Activated CD8-positive, alpha-beta T cell treated with anti-CD3 and anti-CD28 coated beads, Interleukin-2, amount 10 ng/mL, durations not matched to agents 7 days and 5 days (primary cell): ENCODE data around the gene RBPJL. TPM values are rescaled to one million over a fixed set of nuclear protein-coding genes. Genes with fewer than 3 reads are reported as not detected.

Source experiments
- ATAC-seq: fragments of 150-1000 bp; cut with Tn5 transposase; one replicate; pipeline ENCODE4 v1.10.0; 2021; ENCODE audit warnings: moderate library complexity
- CTCF ChIA-PET: fragments of 350-600 bp; sonication (Branson Sonifier 250); formaldehyde crosslinking; loops from one replicate; lab custom pipeline; 2021; ENCODE audit warnings: antibody characterized with exemption; lab: Charles Lee
- POLR2A ChIA-PET: fragments of 350-600 bp; sonication (Branson Sonifier 250); formaldehyde crosslinking; loops from one replicate; lab custom pipeline; 2021; ENCODE audit warnings: antibody characterized with exemption; lab: Charles Lee
- DNase-seq: peaks from one replicate; pipeline ENCODE4 v3.0.0-alpha.2; 2020
- H3K27ac Mint-ChIP-seq: one replicate; pipeline ENCODE4 v1.8.0; 2021; ENCODE audit warnings: mild to moderate bottlenecking, mixed read lengths
- H3K27me3 Mint-ChIP-seq: one replicate; pipeline ENCODE4 v1.8.0; 2021; ENCODE audit warnings: low read depth, mixed read lengths
- H3K36me3 Mint-ChIP-seq: one replicate; pipeline ENCODE4 v1.8.0; 2021; ENCODE audit warnings: low read depth, mixed read lengths
- H3K4me1 Mint-ChIP-seq: one replicate; pipeline ENCODE4 v1.8.0; 2021; ENCODE audit warnings: low read depth, mixed read lengths
- H3K4me3 Mint-ChIP-seq: one replicate; pipeline ENCODE4 v1.8.0; 2021; ENCODE audit warnings: mild to moderate bottlenecking, mixed read lengths
- H3K9me3 Mint-ChIP-seq: one replicate; pipeline ENCODE4 v1.8.0; 2022; ENCODE audit warnings: mixed read lengths; ENCODE audit not compliant: insufficient read depth
- total RNA-seq, 2 experiments: library from RNA; stranded (reverse); gene quantifications; one replicate each; pipeline ENCODE4 v1.2.3, GENCODE V29; 2021

The RBPJL gene
- total RNA-seq, 2 experiments from 2014 or later: not detected

DNA sequence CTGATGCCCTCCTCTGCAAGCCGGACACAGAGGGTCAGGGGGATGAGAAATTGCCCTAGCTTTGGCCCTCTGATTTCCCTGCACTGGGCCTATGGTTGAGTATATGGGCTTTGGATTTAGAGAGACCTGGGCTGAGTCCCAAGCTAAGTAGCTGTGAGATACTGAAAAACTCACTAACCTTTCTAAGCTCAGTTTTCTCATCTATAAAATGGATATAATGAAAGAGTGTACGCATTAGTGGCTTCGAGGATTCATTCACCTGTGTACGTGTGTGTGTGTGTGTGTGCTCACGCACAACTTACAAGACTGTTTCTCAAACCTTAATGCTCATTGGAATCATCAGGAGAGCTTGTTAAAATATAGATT is 12.7 kb upstream of the RBPJL start:
- ChIA-PET POLR2A (interaction anchor here (0.8 to 1.1 kb wide), 3 partner anchors 25 to 77 kb away, joined by 3 to 5 read pairs (median 3); partner anchors contain the start of gene SYS1), CTCF (interaction anchor here (0.8 to 6.1 kb wide), 68 partner anchors 9 to 996 kb away, joined by 3 to 131 read pairs (median 5); partner anchors contain the start of genes KCNS1, MATN4, RBPJL and SDC4)
- peak overlapping the region; percentile 65 for H3K4me3 Mint-ChIP-seq
- DNase-seq (no peak), ATAC-seq (no peak)
- H3K4me1 Mint-ChIP-seq: peaks cover 11% of the 10 kb centered on the region
- peaks cover 27% of the 10 kb centered on the region for H3K27me3 Mint-ChIP-seq
- no peaks in the 10 kb centered on the region for H3K9me3 Mint-ChIP-seq
- H3K27ac Mint-ChIP-seq: no peak overlapping the region
- H3K36me3 Mint-ChIP-seq: no peaks in the 10 kb centered on the region

DNA sequence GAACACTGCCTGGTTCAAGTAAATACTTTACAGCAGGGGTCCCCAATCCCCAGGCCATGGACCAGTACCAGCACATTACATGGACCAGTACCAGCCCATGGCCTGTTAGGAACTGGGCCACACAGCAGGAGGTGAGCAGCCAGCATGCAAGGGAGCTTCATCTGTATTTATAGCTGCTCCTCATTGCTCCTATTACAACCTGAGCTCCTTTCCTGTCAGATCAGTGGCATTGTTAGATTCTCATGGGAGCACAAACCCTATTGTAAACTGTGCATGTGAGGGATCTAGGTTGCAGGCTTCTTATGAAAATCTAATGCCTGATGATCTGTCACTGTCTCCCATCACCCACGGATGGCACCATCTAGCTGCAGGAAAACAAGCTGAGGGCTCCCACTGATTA is 12.0 kb upstream of the RBPJL start:
- Mint-ChIP-seq H3K4me1 (peaks cover 11% of the 10 kb centered on the region), H3K36me3 (no peaks in the 10 kb centered on the region), H3K27me3 (peaks cover 27% of the 10 kb centered on the region), H3K4me3 (no peak overlapping the region), H3K27ac (no peak overlapping the region), H3K9me3 (no peaks in the 10 kb centered on the region)
- ChIA-PET CTCF (interaction anchor here (0.9 to 6.1 kb wide), 47 partner anchors 8 to 995 kb away, joined by 3 to 131 read pairs (median 6); partner anchors contain the start of genes KCNS1, MATN4, RBPJL and SDC4), POLR2A (interaction anchor here (0.8 to 1.1 kb wide), 2 partner anchors 24 to 68 kb away, joined by 3 to 5 read pairs; partner anchors contain the start of gene SYS1)
- no peak for DNase-seq
- no peak for ATAC-seq

DNA sequence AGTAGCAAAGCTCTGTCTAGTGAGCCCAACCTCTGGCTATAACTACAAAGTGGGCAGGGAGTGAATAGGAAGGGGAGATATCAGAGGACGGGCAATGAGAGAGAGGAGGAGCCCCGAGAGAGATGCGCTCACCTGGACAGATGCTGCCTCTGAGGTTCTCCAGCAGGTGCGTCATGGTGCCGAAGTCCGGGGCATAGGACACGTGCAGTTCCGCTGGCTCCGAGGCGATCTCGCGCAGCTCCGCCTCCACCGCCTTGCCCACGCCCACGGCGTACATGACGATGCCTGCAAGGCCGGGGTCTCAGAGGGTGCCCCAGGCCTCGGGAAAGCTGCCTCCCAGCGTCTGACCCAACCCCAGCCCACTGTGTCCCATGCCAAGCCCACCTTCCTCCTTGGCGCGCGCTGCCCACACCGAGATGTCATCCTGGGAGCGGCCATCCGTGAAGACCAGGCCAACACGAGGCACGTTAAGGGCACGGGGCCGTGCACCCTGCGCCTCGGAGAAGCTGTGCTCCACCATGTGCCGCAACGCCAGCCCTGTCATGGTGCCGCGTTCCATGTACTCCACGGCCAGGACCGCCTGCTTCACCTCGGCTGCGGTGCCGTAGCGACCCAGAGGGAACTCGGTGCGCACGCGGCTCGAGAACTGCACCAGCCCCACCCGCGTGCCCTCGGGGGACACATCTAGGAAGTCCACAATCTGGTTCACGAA is 8.7 kb upstream of the RBPJL start:
- POLR2A ChIA-PET: no interaction called here
- Mint-ChIP-seq H3K27ac (no peak overlapping the region), H3K9me3 (no peaks in the 10 kb centered on the region), H3K4me3 (no peak overlapping the region), H3K36me3 (no peaks in the 10 kb centered on the region), H3K4me1 (peaks cover 17% of the 10 kb centered on the region), H3K27me3 (peaks cover 14% of the 10 kb centered on the region)
- CTCF ChIA-PET: interaction anchor here (0.8 to 1.9 kb wide), 5 partner anchors 9 to 473 kb away, joined by 3 to 7 read pairs (median 3); partner anchors contain the start of genes RBPJL and SYS1
- ATAC-seq: no peak
- no peak for DNase-seq

DNA sequence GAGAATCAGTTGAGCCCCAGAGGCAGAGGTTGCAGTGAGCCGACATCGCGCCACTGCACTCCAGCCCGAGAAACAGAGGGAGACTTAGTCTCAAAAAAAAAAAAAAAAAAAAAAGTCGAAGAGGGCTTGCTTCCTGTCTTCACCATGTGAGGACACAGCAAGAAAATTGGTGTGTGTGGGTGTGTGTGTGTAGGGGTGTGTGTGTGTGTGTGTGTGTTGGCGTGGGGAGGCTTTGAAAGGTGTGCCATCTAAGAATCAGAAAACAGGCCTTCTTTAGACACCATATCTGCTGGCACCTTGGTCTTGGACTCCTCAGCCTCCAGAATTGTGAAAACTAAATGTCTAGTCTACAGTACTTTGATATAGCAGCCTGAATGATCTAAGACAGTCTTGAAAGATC is 6.9 kb upstream of the RBPJL start:
- no peaks in the 10 kb centered on the region for H3K36me3 Mint-ChIP-seq
- no peaks in the 10 kb centered on the region for H3K9me3 Mint-ChIP-seq
- H3K27ac Mint-ChIP-seq: no peak overlapping the region
- POLR2A ChIA-PET: no interaction called here
- no peak for ATAC-seq
- H3K4me3 Mint-ChIP-seq: no peak overlapping the region
- H3K27me3 Mint-ChIP-seq: peaks cover 16% of the 10 kb centered on the region
- CTCF ChIA-PET: interaction anchor here (1.7 to 6.4 kb wide), 2 partner anchors 8 to 19 kb away, joined by 8 to 131 read pairs; no protein-coding TSS in a partner anchor
- no peak for DNase-seq
- peaks cover 18% of the 10 kb centered on the region for H3K4me1 Mint-ChIP-seq

DNA sequence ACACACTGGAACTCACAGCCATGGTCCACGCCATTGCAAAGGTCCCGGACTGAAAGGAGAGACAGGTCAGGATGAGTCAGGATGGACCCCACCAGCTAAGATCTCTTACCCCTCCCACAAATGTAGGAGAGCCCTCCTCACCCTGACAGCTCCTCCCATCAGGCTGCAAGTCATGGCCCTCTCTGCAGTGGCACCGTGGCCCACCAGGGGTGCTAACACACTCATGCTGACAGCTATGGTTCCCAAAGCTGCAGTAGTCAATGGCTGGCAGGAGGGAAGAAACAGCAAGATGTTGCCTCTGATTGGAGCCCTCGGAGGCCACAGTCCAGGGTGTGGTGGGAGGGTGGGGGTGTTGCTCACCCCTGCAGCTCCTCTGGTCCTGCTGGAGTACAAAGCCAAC is 5.7 kb upstream of the RBPJL start:
- H3K27me3 Mint-ChIP-seq: peaks cover 17% of the 10 kb centered on the region
- peak; percentile 91 for ATAC-seq

DNA sequence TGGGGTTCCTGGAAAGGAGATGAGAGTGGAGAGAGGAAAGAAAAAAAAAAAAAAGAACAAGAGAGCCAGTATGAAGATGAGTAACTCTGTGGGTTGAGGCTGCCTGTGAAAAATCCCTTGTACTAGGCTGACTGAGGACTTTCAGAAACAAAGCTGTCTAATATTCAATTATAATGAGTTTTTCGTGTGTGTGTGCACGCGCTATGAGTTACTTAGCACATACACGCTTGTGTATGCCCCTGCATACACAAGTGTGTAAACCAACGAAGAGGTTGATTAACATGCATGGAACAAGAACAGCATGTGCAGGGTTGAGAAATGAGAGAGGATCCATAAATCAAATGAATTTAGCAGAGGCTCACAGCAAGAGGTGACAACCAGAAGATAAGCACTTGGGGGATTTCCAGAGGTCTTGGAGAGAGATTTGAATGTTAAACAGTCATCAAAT is 4.8 kb upstream of the RBPJL start:
- Mint-ChIP-seq H3K4me3 (no peak overlapping the region), H3K4me1 (peaks cover 15% of the 10 kb centered on the region), H3K36me3 (no peaks in the 10 kb centered on the region), H3K27me3 (peaks cover 17% of the 10 kb centered on the region), H3K9me3 (no peaks in the 10 kb centered on the region), H3K27ac (no peak overlapping the region)
- ATAC-seq (no peak), DNase-seq (no peak)
- POLR2A ChIA-PET: interaction anchor here (1.6 kb wide), 1 partner anchor 11 kb away, joined by 3 read pairs; no protein-coding TSS in a partner anchor
- CTCF ChIA-PET: interaction anchor here (0.7 to 6.4 kb wide), 10 partner anchors 10 to 469 kb away, joined by 3 to 131 read pairs (median 3); partner anchors contain the start of gene SYS1

More for the DNA sequence above, 5.7 kb upstream of the RBPJL start:
- DNase-seq: peak; percentile 59
- Mint-ChIP-seq H3K4me1 (peaks cover 18% of the 10 kb centered on the region), H3K36me3 (no peaks in the 10 kb centered on the region), H3K27ac (no peak overlapping the region), H3K9me3 (no peaks in the 10 kb centered on the region), H3K4me3 (no peak overlapping the region)
- CTCF ChIA-PET: interaction anchor here (0.7 to 6.4 kb wide), 11 partner anchors 9 to 770 kb away, joined by 3 to 131 read pairs (median 3); partner anchors contain the start of gene SYS1
- POLR2A ChIA-PET: interaction anchor here (0.6 to 1.6 kb wide), 2 partner anchors 10 to 1847 kb away, joined by 3 read pairs; no protein-coding TSS in a partner anchor

DNA sequence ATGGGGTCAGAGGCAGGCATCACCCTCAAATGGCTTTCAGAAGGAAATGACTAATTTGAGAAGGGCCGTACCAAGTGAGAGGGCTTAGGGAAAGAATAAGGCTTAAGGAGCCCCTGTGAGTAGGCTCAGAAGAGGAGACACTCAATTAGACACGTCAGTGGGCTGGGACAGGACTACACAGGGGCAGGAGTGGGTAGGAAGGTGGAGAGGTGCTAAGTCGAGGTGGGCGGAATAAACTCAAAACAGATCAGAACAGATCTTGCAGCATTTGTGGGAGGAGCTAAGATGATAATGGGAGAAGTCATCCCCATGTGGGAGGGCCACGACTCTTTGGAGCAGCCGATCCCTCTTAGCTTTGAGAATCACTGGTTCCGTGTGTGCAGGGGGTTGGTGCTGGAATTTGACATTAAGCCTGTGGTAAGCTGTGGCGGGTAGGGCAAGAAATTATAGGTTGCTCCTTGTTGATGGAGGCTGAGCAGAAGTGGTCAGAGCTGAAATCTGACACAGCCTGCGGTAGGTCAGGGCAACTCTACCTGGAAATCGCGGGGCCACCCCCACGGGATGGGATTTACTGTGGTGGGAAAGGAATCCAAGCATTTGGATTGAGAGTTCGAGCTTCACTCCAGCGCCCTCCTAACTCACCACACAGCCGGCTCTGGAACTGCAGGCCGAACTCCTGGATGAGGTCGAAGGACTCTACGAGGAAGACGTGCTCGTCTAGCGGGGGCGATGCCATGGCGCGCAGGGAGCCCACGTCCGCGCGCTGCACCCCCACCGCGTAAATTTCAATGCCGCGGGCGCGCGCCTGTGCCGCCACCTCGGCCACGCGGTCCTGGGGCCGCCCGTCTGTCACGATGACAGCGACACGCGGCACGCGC is 2.8 kb upstream of the RBPJL start:
- Mint-ChIP-seq H3K36me3 (no peaks in the 10 kb centered on the region), H3K9me3 (no peaks in the 10 kb centered on the region), H3K27ac (no peak overlapping the region), H3K4me3 (no peak overlapping the region), H3K4me1 (peaks cover 15% of the 10 kb centered on the region), H3K27me3 (peaks cover 25% of the 10 kb centered on the region)
- DNase-seq (no peak), ATAC-seq (no peak)
- ChIA-PET POLR2A (interaction anchor here (0.9 kb wide), 1 partner anchor 15 kb away, joined by 3 read pairs; no protein-coding TSS in a partner anchor), CTCF (interaction anchor here (1.1 to 6.4 kb wide), 8 partner anchors 9 to 467 kb away, joined by 4 to 131 read pairs (median 6); no protein-coding TSS in a partner anchor)

DNA sequence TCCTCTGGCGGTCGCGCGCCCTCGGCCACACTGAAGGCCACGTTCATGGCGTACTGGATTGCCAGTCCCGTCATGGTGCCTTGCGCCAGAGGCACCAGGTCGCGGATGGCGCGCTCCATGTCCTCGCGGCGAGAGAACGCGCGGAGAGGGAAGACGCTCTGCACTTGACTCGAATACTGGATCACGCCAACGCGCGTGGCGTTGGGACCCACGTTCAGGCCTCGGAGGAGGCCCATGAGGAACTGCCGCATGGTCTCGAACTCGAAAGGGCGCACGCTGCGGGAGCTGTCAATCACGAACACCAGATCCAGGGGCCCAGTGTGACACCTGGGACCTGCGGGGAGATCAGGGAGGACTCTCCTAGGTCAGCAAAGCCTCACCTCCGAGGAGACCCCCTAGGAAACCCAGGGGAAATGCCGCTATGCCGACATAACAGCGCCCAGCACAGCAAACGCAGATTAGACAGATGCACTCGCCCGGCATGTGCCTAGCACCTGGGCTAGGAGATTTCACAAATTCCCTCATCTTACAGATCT is 2.1 kb upstream of the RBPJL start:
- ChIA-PET POLR2A (no interaction called here), CTCF (interaction anchor here (1.0 to 6.4 kb wide), 6 partner anchors 8 to 466 kb away, joined by 4 to 131 read pairs (median 11); partner anchors contain the start of gene SYS1)
- Mint-ChIP-seq H3K27ac (no peak overlapping the region), H3K27me3 (peaks cover 29% of the 10 kb centered on the region), H3K36me3 (no peaks in the 10 kb centered on the region), H3K4me1 (peaks cover 15% of the 10 kb centered on the region), H3K4me3 (no peak overlapping the region), H3K9me3 (no peaks in the 10 kb centered on the region)
- DNase-seq (no peak), ATAC-seq (no peak)

DNA sequence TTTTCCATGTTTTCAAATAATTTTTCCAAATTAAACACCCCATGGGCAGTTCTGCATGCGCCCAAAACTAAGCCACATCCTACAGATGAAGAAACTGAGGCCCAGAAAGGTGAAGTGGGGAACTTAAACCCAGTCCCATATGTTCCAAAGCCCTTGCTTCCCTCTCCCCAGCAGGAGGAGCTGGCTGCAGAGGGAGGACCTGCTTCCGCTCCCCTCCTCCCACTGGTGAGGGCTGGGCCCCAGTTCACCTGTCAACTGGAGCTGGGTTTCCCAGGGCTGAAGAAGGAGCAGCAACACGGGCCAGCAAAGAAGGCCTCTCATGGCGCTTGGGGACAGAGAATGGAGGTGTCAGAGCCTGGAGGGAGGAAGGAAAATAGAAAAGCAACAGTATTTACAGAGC is 1.4 kb upstream of the RBPJL start:
- no peaks in the 10 kb centered on the region for H3K9me3 Mint-ChIP-seq
- POLR2A ChIA-PET: no interaction called here
- ATAC-seq: no peak
- no peak for DNase-seq
- H3K4me3 Mint-ChIP-seq: no peak overlapping the region
- CTCF ChIA-PET: interaction anchor here (0.7 to 6.4 kb wide), 6 partner anchors 13 to 261 kb away, joined by 3 to 131 read pairs (median 4); partner anchors contain the start of gene SYS1
- H3K4me1 Mint-ChIP-seq: peaks cover 15% of the 10 kb centered on the region
- no peak overlapping the region for H3K27ac Mint-ChIP-seq
- H3K27me3 Mint-ChIP-seq: peaks cover 34% of the 10 kb centered on the region
- H3K36me3 Mint-ChIP-seq: no peaks in the 10 kb centered on the region

DNA sequence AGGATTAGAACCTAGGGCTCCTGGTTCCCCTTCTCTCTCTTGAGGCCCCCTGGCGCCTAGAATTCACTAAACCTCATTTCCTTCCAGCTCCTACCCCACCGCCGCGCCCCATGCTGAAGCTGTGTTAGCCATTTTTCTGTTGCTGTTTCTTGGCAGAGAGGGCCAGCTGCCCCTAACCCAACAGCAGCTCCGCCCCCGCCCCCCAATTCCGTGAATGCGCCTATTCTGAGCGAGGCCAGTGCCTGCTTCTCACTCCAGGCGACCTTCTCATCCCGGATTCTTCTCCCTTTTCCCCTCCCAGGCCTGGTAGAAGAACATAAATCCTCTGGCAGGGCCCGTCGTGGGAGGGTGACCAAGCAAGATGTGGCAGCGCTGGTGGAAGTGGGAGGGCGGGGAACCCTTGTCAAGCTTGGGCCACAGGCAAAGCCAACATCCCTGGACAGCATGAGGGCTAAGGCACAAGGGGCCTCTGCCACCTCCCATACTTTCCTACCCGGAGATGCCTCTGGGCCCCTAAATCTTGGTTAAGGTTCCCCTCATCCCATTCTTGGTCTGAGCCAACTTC is 518 bp downstream of the RBPJL start:
- Mint-ChIP-seq H3K27me3 (peaks cover 41% of the 10 kb centered on the region), H3K27ac (no peak overlapping the region), H3K4me1 (peaks cover 14% of the 10 kb centered on the region), H3K9me3 (no peaks in the 10 kb centered on the region), H3K4me3 (no peak overlapping the region), H3K36me3 (no peaks in the 10 kb centered on the region)
- POLR2A ChIA-PET: interaction anchor here (0.5 kb wide), 1 partner anchor 143 kb away, joined by 3 read pairs; no protein-coding TSS in a partner anchor
- CTCF ChIA-PET: interaction anchor here (0.7 to 1.2 kb wide), 10 partner anchors 8 to 464 kb away, joined by 3 to 4 read pairs (median 3); no protein-coding TSS in a partner anchor
- ATAC-seq (no peak), DNase-seq (no peak)
